Measurements from ENCODE around the gene PAGE1. TPM values are rescaled to one million over a fixed set of nuclear protein-coding genes. Genes with fewer than 3 reads are reported as not detected.

The PAGE1 gene
- total RNA-seq, 1 experiment from 2014 or later = not detected

- Mint-ChIP-seq H3K27me3 (ENCODE audit: low read depth) (no peaks in the 10 kb centered on the region), H3K27ac (no peak overlapping the region), H3K9me3 (peaks cover 64 to 70% of the 10 kb centered on the region in 2 experiments), H3K4me3 (no peak overlapping the region), H3K36me3 (ENCODE audit: insufficient read depth in 1 of 3, low read depth in 3 of 3) (peaks cover 0 to 2% (median 2%) of the 10 kb centered on the region in 3 experiments; a peak in 1 of 7 replicates), H3K4me1 (peaks cover 0 to 2% of the 10 kb centered on the region in 2 experiments; a peak in 2 of 4 replicates)
- H3K14ac ChIP-seq (ENCODE audit: insufficient read depth, low read length) = no peak overlapping the region
- H4K91ac ChIP-seq (ENCODE audit: insufficient read length, low read depth, low read length) = no peak overlapping the region
- peaks cover 43% of the 10 kb centered on the region for H3K9me3 ChIP-seq (ENCODE audit: control insufficient read depth, low read depth, low read length)
- H2BK5ac ChIP-seq (ENCODE audit: insufficient read length, low read length) = no peak overlapping the region
- no peak overlapping the region for H4K5ac ChIP-seq (ENCODE audit: insufficient read length, low read depth, low read length)
- H2BK12ac ChIP-seq (ENCODE audit: insufficient read length, low read depth, low read length) = no peak overlapping the region
- no peak for TF ChIP-seq CTCF (conservative IDR thresholded peaks at IDR 0.05)
- no peak overlapping the region for H2BK20ac ChIP-seq (ENCODE audit: low read depth, low read length, poor library complexity, severe bottlenecking)
- H4K20me1 ChIP-seq (ENCODE audit: control insufficient read depth, insufficient read depth, insufficient read length) = no peaks in the 10 kb centered on the region
- no peak overlapping the region for H4K8ac ChIP-seq (replicated peaks; ENCODE audit: insufficient read length, low read depth, low read length)
- H3K56ac ChIP-seq (ENCODE audit: insufficient read length, low read depth, low read length) = no peak overlapping the region
- DNase-seq = no peak
- no CpG with 5 or more reads among the region's 3 CpGs for WGBS (ENCODE audit: extremely low coverage, insufficient read length, low lambda C conversion rate)
- no peak overlapping the region for H3K27ac ChIP-seq (ENCODE audit: insufficient read length, low read depth, low read length)
- H3T11ph ChIP-seq (ENCODE audit: low read length) = no peak overlapping the region
- H3K4me1 ChIP-seq (ENCODE audit: insufficient read depth, low read length) = no peaks in the 10 kb centered on the region
- H3K4ac ChIP-seq (ENCODE audit: low read depth, low read length) = no peak overlapping the region
- no peak overlapping the region for H3K23ac ChIP-seq (ENCODE audit: insufficient read length, low read depth, low read length)
- no peak overlapping the region for H3K18ac ChIP-seq (ENCODE audit: insufficient read length, low read depth, low read length)
- no peak overlapping the region for H2BK120ac ChIP-seq (ENCODE audit: low read depth, low read length, poor library complexity, severe bottlenecking)
- no peaks in the 10 kb centered on the region for H3K23me2 ChIP-seq (ENCODE audit: insufficient read length, low read depth, low read length, poor library complexity, severe bottlenecking)
- no peak overlapping the region for H3K4me2 ChIP-seq (ENCODE audit: insufficient read depth, insufficient read length, low read length)
- H2BK15ac ChIP-seq (ENCODE audit: low read depth, low read length) = no peak overlapping the region
- H2AK5ac ChIP-seq (ENCODE audit: insufficient read length, low read length) = no peak overlapping the region
- no peaks in the 10 kb centered on the region for H3K79me2 ChIP-seq (ENCODE audit: insufficient read depth, low read length)
- no peak overlapping the region for H3K9ac ChIP-seq (ENCODE audit: extremely low read depth, insufficient read length, low read length)
- no peaks in the 10 kb centered on the region for H3K79me1 ChIP-seq (ENCODE audit: insufficient read depth, low read depth, low read length, poor library complexity, severe bottlenecking)
- no peak overlapping the region for H2AFZ ChIP-seq (ENCODE audit: low read length)
- no peaks in the 10 kb centered on the region for H3K27me3 ChIP-seq (ENCODE audit: insufficient read depth, low read length)
Measured at GRCh38 chrX:49656533-49656932, 39.3 kb downstream of the PAGE1 start.
